HUDEP-2 (cell line): ENCODE measurements around the gene DRC3.
"Not testable (repeated sequence)": the region's sequence is repeated elsewhere in the genome, so short reads cannot be mapped to it uniquely, and the experiment has no call there.

Experiments
- DNase-seq, 76 experiments: peaks; one replicate each; lab custom pipeline; 2025; ENCODE audit not compliant: unreplicated experiment in 76 of 76; lab: John Stamatoyannopoulos, UW

Gene DRC3

DNA sequence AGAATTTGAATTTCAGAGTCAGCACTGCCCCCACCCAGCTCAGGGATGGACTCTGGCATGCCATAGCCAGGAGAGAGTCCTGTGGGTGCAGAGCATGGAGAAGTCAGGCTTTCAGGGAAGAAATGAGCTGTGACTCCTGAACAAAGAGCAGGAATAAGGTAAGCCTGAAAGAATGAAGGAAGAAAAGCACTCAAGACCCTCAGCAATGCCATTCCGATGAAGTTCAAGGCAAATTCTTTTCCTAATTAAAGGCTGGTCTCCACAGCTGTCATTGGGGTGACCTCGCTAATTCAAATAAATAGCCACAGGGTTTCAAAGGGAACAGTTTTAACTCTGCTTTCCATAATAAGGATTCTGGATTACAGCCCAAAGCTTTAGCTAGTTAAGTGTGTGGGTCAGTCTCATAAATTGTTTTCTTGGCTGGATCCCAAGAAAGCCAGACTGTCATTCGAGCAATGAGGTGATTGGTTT, 32.2 kb upstream of the DRC3 start:
- no peak for DNase-seq

DNA sequence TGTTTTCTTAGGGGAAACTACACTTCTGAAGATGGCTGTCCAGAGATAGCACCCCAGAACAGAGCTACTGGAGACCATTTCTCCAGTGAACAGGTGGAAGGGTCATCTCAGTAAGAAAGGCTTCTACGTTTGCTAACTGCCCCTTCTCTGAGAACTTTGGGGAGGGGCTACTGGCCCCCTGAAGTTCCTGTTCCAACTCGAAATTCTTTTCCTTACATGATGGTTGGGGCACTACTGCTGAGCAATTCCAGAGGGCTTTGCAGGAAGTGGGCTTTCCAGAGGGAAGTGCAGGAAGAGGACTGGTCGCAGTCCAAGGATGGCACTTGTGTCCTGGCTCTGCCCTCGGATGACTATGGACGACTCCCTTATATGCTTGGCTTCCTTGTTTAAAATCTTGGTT, 31.6 kb upstream of the DRC3 start:
- DNase-seq, result no peak

DNA sequence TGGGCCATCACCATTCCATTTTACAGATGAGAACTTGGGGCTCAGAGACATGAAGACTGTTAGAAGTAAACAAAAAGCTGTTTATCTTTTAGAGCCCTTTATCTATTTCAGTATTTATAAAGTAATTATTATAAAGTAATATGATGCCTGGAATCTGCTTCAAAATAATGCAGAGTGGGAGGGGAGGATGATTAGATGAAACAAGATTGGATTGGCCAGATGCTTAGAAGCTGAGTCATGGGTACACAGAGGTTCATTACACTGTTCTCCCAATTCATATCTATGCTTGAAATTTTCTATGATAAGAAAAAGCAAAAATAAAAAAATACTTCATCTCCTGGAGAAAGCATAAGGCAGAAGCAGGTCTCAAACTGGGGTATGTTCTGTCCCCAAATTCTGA, 29.8 kb upstream of the DRC3 start:
- DNase-seq, result no peak

DNA sequence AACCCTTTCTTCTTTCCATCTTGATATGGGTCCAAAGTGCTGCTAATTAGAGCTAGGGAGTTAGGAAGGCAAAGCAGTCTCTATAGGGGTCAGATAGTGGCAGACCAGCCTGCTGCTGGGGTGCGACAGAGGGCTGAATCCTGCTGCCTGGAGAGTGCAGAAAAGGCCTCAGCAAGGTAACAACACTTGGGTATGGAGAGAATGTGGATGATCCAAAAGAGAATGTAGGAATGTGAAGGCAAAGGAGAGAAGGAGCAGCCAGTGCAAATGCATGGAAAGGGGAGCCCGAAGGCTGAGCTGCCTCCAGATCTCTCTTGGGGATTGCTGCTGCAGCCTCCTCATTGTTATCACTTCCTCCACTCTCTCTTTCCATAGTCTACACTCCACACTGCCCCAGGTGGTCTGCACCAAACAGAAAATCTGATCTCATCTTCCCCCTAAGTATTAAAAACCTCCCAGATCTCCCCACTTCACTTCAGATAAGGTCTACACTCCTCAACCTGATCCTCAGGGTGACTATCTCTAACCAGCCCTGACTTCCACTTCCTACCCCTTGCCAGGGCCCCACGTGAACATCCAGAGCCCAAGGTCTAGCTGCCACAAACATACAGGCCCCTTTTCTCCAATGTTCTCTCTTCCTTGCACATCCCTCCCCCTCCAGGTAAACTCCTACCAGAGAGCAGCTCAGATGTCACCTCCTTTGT, 29.2 kb upstream of the DRC3 start:
- DNase-seq, result peak in 1 of 76 experiments; percentile 5

DNA sequence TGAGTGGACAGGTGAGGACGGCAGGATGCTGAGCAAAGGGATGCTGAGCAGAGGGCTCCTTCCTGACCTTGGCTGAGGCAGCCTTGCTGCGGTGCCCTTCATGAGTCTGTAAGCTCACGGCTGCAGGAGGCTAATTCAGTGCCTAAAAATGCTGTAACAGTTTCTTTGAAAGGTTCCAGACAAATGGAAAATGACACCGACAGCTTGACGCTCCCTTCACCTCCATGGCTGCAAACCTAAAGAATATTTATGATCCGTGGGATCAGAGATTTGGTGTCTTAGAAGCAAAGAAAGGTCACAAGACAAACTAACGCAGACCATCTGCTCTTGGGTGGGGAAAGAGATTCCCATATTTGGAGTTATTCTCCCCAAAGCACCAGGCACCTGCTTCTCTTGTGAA, 28.4 kb upstream of the DRC3 start:
- no peak for DNase-seq

DNA sequence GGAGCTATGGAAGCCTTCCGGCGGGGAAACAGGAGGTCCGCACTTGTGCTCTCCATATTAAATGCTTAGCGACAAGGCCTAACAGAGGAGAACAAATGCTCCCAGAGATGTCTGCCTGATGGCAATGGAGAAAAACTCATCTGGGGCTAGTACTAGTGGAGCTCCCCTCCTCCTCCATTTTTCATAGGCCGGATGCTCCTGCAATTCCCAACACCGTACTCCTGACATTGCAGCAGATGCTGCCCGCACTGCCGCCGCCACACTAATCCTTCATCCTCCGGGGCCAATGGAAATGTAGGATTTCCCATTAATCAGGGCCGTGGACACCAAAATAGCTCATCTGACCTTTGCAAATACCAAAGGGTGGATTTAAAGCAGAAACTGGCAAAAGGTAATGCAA, 27.9 kb upstream of the DRC3 start:
- DNase-seq, result no peak

DNA sequence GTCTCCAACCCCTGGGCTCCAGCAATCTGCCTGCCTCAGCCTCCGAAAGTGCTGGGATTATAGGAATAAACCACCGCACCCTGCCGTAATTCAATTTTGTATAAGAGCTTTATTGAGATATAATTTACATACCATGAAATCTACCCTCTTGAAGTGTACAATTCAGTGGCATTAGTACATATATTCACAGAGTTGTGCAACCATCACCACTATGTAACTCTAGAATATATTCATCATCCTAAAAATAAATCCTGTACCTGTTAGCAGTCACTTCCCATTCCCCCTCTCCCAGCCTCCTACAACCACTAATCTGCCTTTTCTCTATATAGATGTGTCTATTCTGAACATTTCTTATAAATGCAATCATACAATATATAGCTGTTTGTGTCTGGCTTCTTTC, 26.6 kb upstream of the DRC3 start:
- no peak for DNase-seq

DNA sequence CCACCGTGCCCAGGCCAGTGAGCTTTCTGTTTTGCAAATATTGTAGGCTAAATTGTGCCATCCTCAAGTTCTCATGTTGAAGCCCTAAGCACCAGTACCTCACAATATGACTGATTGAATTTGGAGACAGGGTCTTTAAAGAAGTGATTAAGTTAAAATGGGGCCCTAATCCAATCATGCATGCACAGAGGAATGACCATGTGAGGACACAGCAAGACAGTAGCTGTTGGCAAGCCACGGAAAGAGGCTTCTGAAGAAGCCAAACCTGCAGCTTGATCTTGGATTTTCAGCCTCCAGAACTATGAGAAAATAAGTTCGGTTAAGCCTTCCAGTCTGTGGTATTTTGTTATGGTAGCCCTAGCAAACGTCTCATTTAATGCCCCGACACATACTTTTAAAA, 25.4 kb upstream of the DRC3 start:
- DNase-seq, result no peak

DNA sequence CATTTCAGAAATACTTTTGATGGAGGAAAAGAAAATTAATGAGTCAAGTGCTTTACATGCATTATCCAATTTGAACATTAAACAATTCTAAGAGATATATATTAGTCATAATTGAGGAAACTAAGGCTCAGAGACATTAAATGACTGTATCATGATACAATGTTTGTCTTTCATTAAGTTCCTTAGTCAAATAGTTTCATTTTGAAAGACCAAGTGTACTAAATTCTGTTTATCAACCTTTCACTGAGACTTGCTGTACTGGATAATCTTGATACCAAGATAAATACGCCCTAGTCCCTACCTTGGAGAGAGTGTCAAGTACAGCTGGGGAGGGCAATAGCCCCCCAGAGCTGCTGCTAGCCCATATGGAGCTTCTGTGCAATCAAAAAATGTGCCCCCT, 24.7 kb upstream of the DRC3 start:
- no peak for DNase-seq

DNA sequence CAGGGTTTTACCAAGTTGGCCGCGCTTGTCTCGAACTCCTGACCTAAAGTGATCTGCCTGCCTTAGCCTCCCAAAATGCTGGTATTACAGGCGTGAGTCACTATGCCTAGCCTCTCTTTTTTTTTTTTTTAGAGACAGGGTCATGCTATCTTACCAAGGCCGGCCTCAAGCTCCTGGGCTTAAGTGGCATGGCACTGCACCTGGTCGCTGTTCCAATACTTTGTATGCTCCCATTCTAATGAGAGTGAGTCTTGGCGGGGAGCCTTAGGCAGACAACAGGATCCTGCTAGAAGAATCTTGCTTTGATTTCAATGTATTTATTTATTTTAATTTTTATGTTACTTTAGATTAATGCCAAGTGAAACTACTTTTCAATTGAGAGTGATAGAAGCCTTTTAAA, 22.3 kb upstream of the DRC3 start:
- no peak for DNase-seq

DNA sequence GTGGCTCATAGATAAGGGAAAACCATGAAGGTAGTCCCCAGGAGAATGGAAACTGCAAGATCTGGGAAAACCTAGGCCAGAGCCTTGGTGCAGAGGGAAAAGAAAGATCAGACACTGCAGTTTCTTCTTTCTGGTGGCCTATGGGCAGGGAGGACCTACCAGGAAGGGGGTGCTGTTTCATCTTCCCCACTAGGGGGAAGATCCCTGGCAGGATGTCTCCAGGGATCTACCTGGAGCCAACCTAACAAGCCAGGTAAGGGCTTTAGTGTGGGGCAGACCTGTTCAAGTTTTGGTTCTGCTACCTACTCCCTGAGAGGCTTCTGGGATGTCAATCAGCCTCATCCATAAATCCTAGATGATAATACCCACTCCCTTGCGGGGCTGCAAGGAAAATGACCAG, 21.9 kb upstream of the DRC3 start:
- DNase-seq, result no peak

DNA sequence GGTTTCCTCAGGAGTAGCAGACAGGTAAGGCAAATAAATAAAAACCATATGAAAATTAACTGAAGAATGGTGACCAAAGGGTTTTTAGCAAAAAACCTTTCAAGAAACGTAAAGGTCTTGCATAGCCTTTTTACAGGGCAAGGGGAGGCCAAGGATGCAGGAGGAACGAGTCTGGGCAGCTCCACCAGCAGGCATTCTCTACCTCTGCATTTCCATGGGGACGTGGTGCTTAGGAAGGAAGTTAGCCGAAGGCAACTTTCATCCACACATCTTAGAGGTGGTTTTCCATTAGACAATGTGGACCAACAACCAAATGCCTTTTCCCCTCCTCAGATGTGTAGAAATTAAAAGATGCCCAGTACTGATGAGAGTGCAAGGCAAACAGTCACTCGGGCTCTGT, 21.1 kb upstream of the DRC3 start:
- no peak for DNase-seq

DNA sequence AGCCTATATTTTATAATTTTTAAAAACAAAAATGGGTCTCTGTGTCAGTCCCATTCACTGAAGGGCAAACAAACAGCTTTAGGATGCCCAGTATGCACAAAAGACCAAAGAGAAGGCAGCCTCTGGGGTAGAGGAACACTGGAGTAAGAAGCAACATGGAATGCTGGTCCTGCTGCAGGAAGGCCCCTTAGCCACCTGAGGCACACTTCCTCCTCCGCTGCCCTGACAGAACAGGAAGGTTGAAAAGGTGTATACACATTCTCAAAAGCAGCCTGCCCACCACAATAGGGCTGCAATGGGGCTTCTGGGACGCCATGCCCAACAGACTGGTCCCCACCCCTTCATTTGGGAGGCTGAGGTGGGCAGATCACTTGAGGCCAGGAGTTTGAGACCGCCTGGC, 20.0 kb upstream of the DRC3 start:
- DNase-seq, result no peak

DNA sequence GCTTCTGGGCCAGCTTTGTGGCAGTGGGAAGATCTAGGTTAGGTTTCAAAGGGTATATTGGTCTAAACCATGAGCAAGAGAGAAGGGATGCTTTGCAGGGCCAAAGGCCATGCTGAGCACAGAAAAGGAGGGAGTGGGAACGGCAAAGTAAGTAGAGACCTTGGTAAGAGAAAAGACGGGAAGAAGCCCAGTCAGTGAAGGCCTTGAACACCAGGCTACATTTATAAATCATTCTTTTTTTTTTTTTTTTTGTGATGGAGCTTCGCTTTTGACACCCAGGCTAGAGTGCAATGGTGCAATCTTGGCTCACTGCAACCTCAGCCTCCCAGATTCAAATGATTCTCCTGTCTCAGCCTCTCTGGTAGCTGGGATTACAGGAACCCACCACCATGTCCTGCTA, 18.6 kb upstream of the DRC3 start:
- DNase-seq, result no peak

DNA sequence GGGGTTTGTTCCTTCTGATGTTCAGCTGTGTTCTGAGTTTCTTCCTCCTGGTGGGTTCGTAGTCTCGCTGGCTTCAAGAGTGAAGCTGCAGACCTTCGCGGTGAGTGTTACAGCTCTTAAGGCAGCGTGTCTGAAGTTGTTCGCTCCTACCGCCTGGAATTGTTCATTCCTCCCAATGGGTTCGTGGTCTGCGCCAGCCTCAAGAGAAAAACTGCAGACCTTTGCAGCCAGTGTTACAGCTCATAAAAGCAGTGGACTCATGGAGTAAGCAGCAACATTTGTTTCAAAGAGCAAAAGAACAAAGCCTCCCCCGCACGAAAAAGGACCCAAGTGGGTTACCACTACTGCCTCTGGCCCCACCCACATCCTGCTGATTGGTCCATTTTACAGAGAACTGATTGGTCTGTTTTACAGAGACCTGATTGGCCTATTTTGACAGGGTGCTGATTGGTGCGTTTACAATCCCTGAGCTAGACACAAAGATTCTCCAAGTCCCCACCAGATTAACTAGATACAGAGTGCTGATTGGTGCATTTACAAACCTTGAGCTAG, 16.8 kb upstream of the DRC3 start:
- not testable (repeated sequence) for DNase-seq

DNA sequence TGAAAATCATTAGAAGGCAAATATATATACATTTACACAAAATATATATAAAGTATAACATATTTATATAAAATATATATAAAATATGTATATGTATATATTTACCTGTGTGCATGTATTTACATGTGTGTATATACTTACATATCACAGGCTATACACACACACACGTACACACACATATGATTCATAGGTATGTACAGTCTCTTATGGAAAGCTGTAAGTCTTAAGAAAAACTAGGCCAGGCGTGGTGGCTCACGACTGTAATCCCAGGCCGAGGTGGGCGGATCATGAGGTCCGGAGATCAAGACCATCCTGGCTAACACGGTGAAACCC, 15.1 kb upstream of the DRC3 start:
- no peak for DNase-seq

DNA sequence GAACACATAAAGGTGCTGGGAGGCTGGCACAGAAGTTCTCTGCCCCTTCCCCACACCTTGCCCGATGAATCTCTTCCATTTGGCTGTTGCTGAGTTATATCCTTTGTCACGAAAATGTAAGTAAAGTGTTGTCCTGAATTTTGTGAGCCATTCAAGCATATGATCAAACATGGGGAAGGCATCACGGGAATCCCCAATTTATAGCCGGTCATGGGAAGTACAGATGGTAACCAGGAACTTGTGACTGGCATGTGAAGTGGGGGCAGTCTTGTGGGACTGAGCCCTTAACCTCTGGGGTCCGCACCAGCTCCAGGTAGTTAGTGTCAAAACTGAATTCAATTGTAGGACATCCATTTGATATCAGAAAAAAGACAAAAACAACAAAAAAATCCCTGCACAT, 13.7 kb upstream of the DRC3 start:
- DNase-seq, result no peak

DNA sequence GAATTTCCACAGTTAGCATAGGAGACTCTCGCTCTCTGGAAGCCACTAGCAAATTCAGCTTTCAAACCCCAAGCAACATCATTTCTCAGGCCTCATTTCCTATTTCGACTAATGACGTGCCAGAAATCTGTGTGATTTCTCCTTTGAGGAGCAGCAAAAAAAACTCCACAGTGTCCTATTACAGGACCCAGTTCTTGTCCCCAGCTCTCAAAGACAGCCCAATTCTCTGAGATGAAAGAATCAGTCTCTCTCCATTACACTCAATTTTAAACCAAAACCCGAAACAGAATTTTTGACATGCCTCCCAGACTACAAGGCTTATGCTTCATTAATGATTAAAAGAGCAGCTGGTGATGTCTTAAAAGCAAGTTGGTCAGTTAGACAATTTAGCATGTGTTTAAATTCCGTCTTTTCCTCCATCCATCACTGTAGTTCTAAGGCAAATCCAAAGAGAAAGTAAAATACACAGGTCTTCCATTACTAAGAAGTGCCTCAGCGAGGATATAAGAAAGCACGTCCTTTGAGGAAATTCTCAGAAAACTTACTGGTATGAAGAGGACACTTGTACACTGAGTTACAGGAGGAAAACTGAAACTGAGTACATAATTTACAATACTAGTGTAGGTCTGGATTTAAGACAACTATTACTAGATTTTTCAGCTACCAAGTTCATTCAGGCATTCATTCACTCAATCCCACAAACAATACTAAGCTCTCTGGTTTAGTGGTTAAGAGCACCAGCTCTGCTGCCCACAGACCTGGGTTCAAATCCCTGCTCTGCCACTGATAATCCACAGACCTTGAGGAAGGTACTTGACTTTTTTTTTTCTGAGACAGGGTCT, 12.9 kb upstream of the DRC3 start:
- DNase-seq, result no peak

DNA sequence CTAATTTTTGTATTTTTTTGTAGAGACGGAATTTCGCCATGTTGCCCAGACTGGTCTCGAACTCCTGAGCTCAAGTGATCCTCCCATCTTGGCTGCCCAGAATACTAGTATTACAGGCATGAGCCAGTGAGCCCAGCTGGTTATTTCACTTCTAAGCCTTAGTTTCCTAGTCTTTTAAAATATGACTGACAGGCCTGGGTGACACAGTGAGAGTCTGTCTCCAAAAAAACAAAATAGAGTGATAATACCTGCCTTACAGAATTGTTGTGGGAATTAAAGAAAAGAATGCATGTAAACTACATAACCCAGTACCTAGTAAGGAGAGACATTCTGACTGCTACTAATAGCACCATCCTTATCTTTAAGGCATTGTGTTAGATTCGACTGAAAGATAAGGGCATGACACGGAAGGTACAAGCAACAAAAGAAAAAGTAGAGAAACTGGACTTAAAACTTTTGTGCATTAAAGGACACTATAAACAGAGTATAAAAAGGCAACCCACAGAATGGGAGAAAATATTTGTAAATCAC, 12.1 kb upstream of the DRC3 start:
- DNase-seq, result no peak

DNA sequence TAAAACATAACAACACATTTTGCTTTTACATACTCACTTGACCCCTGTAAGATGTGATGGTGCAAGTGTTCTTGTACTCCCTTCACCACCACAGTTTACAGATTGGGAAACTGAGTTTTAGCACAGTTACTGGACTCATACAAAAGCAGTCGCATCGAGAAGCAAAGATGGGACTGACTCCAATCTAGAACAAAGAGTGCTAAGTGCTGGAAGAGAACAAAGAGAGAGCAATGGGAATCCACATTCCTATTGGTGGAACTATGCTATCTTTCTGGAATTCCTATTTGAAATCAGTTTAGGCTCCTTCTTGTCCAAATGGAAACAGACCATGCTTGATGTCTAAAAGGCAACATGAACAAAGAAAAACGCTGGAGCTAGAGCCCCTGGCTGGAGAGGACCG, 9.6 kb upstream of the DRC3 start:
- DNase-seq, result no peak

DNA sequence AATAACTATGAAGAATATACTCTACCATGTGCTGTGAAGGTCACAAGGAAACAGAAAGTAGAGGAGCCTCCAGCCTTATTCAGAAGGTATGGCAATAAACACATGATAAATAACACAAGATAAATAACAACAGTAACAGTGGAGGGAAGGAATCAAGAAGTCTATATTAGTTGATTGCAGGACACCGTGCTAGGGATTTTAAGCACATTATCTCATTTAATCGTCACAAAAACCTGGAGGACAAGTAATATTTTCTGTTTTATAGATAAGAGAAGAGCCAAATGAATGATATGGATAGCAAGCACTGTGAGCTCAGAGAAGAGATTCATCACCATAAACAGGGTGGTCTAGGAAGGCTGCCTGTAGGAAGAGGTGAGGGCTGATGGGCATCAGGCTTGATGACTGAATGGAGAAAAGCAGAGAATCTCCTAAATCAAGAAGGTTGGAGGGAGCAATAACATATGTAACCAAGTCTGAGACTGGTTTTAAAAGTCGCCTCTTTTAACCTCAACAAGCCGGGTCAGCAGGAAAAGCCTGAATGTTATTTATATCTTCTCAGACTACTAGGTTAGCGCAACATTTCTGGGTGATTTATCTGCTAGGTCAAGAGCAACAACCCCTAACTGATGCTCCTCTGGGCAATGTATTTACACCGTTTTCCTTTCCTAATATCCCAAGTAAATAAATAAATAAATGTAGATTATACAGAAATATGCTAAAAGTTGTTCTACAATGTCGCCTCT, 8.8 kb upstream of the DRC3 start:
- DNase-seq, result no peak
